OCI-LY1 (cell line): ENCODE data around the gene FAM3D.

Experiments
- EZH2 ChIP-seq: fragments of 200-600 bp; sonication (generic), shearing (Covaris generic); IDR thresholded peaks from 2 replicates; pipeline ENCODE4 v1.8.0; 2017; ENCODE audit warnings: borderline replicate concordance, mixed run types, mild to moderate bottlenecking, antibody characterized with exemption, low read length, moderate library complexity, mixed read lengths
- TF ChIP-seq, protein P1 (sequence below): fragments of 200-600 bp; sonication (generic), shearing (Covaris generic); IDR thresholded peaks from 2 replicates; pipeline ENCODE4 v1.5.1; 2017; ENCODE audit warnings: mild to moderate bottlenecking, antibody characterized with exemption, low read length, moderate library complexity, mixed read lengths

DNA sequence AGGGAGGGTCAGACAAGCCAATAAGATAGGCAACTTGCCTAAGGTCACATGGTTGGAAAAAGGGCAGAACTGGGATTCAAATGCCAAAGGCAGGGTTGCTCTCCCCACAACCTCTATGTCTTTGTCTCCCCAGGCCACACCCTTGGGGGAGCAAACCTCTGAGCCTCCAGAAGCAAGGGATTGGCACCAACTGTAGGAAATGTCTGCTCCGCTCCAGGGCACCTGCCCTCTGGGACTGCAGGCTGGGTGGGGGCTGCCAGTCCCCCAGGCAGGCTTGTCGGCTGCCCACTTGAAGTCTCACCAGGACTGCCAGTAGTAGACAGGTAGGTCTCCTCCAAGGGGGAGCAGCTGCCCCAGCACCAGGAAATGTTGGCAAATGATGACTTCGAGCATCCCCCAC is 2.0 kb downstream of the FAM3D start:
- TF ChIP-seq, protein P1, sequence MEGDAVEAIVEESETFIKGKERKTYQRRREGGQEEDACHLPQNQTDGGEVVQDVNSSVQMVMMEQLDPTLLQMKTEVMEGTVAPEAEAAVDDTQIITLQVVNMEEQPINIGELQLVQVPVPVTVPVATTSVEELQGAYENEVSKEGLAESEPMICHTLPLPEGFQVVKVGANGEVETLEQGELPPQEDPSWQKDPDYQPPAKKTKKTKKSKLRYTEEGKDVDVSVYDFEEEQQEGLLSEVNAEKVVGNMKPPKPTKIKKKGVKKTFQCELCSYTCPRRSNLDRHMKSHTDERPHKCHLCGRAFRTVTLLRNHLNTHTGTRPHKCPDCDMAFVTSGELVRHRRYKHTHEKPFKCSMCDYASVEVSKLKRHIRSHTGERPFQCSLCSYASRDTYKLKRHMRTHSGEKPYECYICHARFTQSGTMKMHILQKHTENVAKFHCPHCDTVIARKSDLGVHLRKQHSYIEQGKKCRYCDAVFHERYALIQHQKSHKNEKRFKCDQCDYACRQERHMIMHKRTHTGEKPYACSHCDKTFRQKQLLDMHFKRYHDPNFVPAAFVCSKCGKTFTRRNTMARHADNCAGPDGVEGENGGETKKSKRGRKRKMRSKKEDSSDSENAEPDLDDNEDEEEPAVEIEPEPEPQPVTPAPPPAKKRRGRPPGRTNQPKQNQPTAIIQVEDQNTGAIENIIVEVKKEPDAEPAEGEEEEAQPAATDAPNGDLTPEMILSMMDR, result no peak
- no peak for TF ChIP-seq EZH2
